VCaP (cell line): Measurements from ENCODE around the gene RASSF3.

Experiments
- H3K27ac ChIP-seq: fragments of 450-650 bp; 2 replicates; pipeline ENCODE4 v1.5.1; 2017
- TF ChIP-seq, protein P1 (sequence below): fragments of 450-650 bp; conservative IDR thresholded peaks from 2 replicates; pipeline ENCODE4 v1.5.1; 2017; ENCODE audit warnings: mild to moderate bottlenecking, moderate library complexity

The RASSF3 gene

GRCh38 chr12:64699504-64700115 is 89.3 kb downstream of the RASSF3 start:
- H3K27ac ChIP-seq = no peak overlapping the region
- TF ChIP-seq, protein P1, sequence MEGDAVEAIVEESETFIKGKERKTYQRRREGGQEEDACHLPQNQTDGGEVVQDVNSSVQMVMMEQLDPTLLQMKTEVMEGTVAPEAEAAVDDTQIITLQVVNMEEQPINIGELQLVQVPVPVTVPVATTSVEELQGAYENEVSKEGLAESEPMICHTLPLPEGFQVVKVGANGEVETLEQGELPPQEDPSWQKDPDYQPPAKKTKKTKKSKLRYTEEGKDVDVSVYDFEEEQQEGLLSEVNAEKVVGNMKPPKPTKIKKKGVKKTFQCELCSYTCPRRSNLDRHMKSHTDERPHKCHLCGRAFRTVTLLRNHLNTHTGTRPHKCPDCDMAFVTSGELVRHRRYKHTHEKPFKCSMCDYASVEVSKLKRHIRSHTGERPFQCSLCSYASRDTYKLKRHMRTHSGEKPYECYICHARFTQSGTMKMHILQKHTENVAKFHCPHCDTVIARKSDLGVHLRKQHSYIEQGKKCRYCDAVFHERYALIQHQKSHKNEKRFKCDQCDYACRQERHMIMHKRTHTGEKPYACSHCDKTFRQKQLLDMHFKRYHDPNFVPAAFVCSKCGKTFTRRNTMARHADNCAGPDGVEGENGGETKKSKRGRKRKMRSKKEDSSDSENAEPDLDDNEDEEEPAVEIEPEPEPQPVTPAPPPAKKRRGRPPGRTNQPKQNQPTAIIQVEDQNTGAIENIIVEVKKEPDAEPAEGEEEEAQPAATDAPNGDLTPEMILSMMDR = no peak

- TF ChIP-seq, protein P1 = no peak
- H3K27ac ChIP-seq = no peak overlapping the region
Observed at GRCh38 chr12:64700532-64700931, 90.2 kb downstream of the RASSF3 start.

- TF ChIP-seq, protein P1 = no peak
- H3K27ac ChIP-seq = no peak overlapping the region
Observed at GRCh38 chr12:64701283-64701682, 91.0 kb downstream of the RASSF3 start.

- no peak overlapping the region for H3K27ac ChIP-seq
Observed at GRCh38 chr12:64706306-64706705, 96.0 kb downstream of the RASSF3 start.

DNA sequence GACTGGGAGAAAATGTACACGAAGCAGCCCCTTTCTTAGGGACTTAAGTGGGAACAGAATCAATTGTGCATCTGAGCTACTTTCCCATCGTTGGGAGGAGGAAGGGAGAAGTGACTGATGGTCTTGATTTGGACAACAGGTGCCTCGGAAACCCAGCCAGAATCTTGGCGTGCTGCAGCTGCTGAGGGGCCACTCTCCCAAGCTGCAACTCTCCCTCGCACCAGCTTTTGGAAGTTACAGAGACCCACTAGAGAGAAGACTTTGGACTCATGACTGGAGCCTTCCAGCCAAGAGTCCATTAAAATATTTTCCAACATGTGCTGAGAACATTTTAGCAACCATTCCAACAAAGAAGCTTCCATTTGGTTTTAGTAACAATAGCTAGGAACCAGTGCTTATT is 96.6 kb downstream of the RASSF3 start:
- TF ChIP-seq, protein P1 = no peak
- no peak overlapping the region for H3K27ac ChIP-seq

More at GRCh38 chr12:64706306-64706705, 96.0 kb downstream of the RASSF3 start:
- TF ChIP-seq, protein P1 = no peak

DNA sequence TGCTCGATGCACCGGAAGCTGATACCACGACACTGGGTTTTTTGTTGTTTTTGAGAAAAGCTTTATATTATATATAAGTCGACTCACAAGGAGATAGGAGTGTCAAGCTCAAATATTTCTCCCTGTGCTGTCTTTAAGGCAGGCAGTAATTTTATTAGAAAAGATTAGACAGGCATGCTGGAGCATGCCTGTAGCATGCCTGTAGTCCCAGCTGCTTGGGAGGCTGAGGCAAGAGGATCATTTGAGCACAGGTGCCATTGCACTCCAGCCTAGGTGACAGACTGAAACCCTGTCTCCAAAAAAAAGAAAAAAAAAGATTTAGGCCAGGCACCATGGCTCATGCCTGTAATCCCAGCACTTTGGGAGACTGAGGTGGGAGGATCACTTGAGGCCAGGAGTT is 97.1 kb downstream of the RASSF3 start:
- TF ChIP-seq, protein P1 = no peak
- H3K27ac ChIP-seq = no peak overlapping the region

- H3K27ac ChIP-seq = no peak overlapping the region
- TF ChIP-seq, protein P1 = no peak
Observed at GRCh38 chr12:64707926-64708325, 97.6 kb downstream of the RASSF3 start.
